ENCODE results near the gene CELF6.

DNA sequence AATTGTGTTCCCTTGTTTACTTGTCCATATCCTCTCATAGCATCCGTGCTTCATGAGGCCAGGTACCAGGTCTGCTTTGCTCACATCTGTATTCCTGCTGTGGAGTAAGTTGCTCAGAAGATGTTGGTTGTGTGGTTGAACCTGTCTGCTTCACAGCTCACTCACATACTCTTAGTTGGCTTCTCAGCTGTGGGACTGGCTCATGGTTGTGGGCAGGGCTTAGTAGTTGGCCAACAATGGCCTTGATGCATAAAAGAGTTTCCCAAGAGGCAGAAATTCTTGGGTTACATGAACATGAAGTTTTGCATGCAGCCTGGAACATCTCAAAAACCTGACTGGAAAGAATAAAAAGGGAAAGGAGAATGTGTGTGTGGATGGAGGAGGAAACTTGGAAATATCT, 17.0 kb downstream of the CELF6 start:
- TF ChIP-seq EZH2 (IDR thresholded peaks at IDR 0.05) (no peak), POLR2A (IDR thresholded peaks at IDR 0.05; ENCODE audit: borderline replicate concordance, extremely low read depth, insufficient read depth, insufficient read length) (no peak), CEBPB (IDR thresholded peaks at IDR 0.05; ENCODE audit: low read depth) (no peak), EZH2phosphoT487 (IDR thresholded peaks at IDR 0.05; ENCODE audit: borderline replicate concordance) (no peak), RAD21 (IDR thresholded peaks at IDR 0.05; ENCODE audit: low read depth) (no peak), POLR2AphosphoS5 (IDR thresholded peaks at IDR 0.05; ENCODE audit: low read depth, low read length) (no peak), YY1 (IDR thresholded peaks at IDR 0.05; ENCODE audit: extremely low read depth, insufficient replicate concordance, low read depth, low read length) (no peak), ZFX (IDR thresholded peaks at IDR 0.05) (no peak), SIN3A (IDR thresholded peaks at IDR 0.05; ENCODE audit: low read depth) (no peak), ELF1 (IDR thresholded peaks at IDR 0.05; ENCODE audit: borderline replicate concordance, low read depth) (no peak), SP1 (IDR thresholded peaks at IDR 0.05; ENCODE audit: low read depth) (no peak)
- TF ChIP-seq, protein P1, sequence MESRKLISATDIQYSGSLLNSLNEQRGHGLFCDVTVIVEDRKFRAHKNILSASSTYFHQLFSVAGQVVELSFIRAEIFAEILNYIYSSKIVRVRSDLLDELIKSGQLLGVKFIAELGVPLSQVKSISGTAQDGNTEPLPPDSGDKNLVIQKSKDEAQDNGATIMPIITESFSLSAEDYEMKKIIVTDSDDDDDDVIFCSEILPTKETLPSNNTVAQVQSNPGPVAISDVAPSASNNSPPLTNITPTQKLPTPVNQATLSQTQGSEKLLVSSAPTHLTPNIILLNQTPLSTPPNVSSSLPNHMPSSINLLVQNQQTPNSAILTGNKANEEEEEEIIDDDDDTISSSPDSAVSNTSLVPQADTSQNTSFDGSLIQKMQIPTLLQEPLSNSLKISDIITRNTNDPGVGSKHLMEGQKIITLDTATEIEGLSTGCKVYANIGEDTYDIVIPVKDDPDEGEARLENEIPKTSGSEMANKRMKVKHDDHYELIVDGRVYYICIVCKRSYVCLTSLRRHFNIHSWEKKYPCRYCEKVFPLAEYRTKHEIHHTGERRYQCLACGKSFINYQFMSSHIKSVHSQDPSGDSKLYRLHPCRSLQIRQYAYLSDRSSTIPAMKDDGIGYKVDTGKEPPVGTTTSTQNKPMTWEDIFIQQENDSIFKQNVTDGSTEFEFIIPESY (IDR thresholded peaks at IDR 0.05; ENCODE audit: extremely low read depth, insufficient replicate concordance, low read length) = no peak
- TF ChIP-seq, protein P2, sequence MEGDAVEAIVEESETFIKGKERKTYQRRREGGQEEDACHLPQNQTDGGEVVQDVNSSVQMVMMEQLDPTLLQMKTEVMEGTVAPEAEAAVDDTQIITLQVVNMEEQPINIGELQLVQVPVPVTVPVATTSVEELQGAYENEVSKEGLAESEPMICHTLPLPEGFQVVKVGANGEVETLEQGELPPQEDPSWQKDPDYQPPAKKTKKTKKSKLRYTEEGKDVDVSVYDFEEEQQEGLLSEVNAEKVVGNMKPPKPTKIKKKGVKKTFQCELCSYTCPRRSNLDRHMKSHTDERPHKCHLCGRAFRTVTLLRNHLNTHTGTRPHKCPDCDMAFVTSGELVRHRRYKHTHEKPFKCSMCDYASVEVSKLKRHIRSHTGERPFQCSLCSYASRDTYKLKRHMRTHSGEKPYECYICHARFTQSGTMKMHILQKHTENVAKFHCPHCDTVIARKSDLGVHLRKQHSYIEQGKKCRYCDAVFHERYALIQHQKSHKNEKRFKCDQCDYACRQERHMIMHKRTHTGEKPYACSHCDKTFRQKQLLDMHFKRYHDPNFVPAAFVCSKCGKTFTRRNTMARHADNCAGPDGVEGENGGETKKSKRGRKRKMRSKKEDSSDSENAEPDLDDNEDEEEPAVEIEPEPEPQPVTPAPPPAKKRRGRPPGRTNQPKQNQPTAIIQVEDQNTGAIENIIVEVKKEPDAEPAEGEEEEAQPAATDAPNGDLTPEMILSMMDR (IDR thresholded peaks at IDR 0.05 in 2 of 3, conservative IDR thresholded peaks at IDR 0.05 in 1 of 3; ENCODE audit: borderline replicate concordance in 1 of 3, insufficient read depth in 1 of 3, low read depth in 2 of 3, low read length in 2 of 3) = no peak

Measured in HCT116 (cell line).